ENCODE results near the gene APEH. TPM values are rescaled to one million over a fixed set of nuclear protein-coding genes. Genes with fewer than 3 reads are reported as not detected.

The APEH gene
- total RNA-seq, 4 donors from 2014 or later = 48.2 to 75.5 (median 68.1) TPM

DNA sequence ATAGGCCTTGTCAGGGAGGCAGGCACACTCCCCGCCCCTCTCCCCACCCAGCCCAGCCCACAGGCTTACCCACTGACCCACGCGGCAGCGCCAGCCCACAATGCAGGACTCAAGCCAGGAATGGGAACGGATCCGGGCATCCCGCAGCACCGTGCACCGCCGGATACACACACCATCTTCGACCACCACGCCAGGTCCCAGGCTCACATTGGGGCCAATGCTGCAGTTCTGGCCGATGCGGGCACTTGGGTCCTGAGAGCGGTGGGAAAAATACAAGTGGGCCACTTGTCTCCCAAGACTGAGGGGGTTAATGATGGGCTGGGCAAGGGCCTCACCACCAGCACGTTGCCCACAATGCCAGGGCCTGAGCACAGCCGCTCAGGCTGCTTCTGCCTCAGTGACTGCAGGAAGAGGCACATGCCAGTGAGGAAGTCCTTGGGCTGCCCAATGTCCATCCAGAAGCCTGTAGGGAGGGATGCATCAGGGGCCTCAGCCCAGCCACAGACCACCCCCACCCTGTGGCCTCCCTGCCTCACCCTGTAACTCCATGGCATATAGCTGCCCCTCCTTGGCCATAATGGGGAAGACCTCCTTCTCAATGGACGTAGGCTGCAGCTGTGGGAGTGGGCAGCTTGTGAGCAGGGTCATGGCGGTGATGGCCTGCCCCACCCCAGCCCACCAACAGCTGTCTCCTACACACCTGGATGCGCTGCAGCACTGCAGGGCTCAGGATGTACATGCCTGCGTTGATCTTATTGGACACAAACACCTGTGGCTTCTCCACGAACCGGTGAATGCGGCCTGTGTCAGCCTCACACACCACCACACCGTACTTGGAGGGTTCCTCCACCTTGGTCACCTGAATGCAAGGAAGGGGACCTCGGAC lies 48.0 kb downstream of the APEH start:
- no peaks in the 10 kb centered on the region for H3K27me3 ChIP-seq
- DNase-seq (ENCODE audit: extremely low spot score) = no peak
- H3K4me1 ChIP-seq = peaks cover 35 to 62% (median 53%) of the 10 kb centered on the region in 4 donors
- H3K27ac ChIP-seq (replicated peaks in 1 of 4) = peak overlapping the region; percentile 6 to 98 (median 93)
- peak overlapping the region in 2 of 4 donors; percentile 86 to 89 for H3K4me3 ChIP-seq
- TF ChIP-seq EP300 (IDR thresholded peaks at IDR 0.05) (no peak), POLR2A (IDR thresholded peaks at IDR 0.05; ENCODE audit: low read depth) (no peak), POLR2AphosphoS5 (IDR thresholded peaks at IDR 0.05) (no peak)
- TF ChIP-seq, protein P1, sequence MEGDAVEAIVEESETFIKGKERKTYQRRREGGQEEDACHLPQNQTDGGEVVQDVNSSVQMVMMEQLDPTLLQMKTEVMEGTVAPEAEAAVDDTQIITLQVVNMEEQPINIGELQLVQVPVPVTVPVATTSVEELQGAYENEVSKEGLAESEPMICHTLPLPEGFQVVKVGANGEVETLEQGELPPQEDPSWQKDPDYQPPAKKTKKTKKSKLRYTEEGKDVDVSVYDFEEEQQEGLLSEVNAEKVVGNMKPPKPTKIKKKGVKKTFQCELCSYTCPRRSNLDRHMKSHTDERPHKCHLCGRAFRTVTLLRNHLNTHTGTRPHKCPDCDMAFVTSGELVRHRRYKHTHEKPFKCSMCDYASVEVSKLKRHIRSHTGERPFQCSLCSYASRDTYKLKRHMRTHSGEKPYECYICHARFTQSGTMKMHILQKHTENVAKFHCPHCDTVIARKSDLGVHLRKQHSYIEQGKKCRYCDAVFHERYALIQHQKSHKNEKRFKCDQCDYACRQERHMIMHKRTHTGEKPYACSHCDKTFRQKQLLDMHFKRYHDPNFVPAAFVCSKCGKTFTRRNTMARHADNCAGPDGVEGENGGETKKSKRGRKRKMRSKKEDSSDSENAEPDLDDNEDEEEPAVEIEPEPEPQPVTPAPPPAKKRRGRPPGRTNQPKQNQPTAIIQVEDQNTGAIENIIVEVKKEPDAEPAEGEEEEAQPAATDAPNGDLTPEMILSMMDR (IDR thresholded peaks at IDR 0.05) = no peak
- no peaks in the 10 kb centered on the region for H3K9me3 ChIP-seq
- H3K36me3 ChIP-seq = peaks cover 1 to 52% (median 46%) of the 10 kb centered on the region in 4 donors
- 87% methylated on average over 17 of the region's 26 CpGs for WGBS
- intact Hi-C loops (cut with DNase I) = loop anchor here (5.0 kb wide), 2 partner anchors 65 to 115 kb away; partner anchors contain the start of gene IP6K1

DNA sequence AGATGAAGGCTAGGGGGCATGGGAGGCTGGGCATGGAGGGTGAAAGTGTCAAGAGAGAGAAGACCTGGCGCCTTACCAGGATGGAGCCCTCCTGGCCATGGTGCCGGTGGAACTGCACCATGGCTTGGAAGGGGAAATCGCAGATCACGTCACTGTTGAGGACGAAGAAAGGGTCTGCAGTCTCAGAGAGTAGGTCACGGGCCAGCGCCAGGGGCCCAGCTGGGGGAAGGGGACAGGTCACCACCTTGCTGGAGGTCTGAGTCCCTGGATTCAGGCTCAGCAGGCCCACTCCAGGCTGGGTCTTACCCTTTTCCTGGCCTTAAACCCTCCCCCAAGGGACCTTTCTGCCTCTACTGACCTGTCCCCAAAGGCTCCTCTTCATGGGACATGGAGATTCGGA lies 48.7 kb downstream of the APEH start:
- peaks cover 9 to 54% (median 53%) of the 10 kb centered on the region in 4 donors for H3K36me3 ChIP-seq
- intact Hi-C loops (cut with DNase I) = loop anchor here (5.0 kb wide), 2 partner anchors 64 to 114 kb away; partner anchors contain the start of gene IP6K1
- peaks cover 35 to 61% (median 53%) of the 10 kb centered on the region in 4 donors for H3K4me1 ChIP-seq
- no peak for DNase-seq (ENCODE audit: extremely low spot score)
- TF ChIP-seq POLR2AphosphoS5 (IDR thresholded peaks at IDR 0.05) (no peak), EP300 (IDR thresholded peaks at IDR 0.05) (no peak), POLR2A (IDR thresholded peaks at IDR 0.05; ENCODE audit: low read depth) (no peak)
- TF ChIP-seq, protein P1 (IDR thresholded peaks at IDR 0.05) = no peak
- H3K4me3 ChIP-seq = peak overlapping the region; percentile 86 to 99 (median 94)
- WGBS = 75% methylated on average over 5 of the region's 8 CpGs
- no peaks in the 10 kb centered on the region for H3K27me3 ChIP-seq
- peak overlapping the region; percentile 92 to 98 (median 94) for H3K27ac ChIP-seq (replicated peaks in 1 of 4)
- no peaks in the 10 kb centered on the region for H3K9me3 ChIP-seq

DNA sequence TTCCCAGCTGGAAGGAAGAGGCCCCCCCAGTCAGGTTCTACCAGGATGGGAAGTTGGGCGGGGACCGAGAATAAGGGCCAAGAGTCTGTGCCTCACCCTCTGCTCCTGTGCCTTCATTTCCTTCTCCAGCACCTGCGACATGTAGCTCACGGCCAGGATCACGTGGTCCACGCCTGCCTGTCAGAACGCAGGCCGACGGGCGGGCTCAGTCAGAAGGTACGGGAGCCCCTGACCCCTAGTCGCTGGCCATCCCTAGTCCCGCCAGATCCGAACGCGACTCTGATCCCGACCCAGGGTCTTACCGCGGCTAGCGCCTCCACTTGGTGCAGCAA lies 49.1 kb downstream of the APEH start:
- H3K27me3 ChIP-seq = no peaks in the 10 kb centered on the region
- no peak for DNase-seq (ENCODE audit: extremely low spot score)
- no peaks in the 10 kb centered on the region for H3K9me3 ChIP-seq
- H3K4me3 ChIP-seq = peak overlapping the region; percentile 86 to 99 (median 94)
- intact Hi-C loops (cut with DNase I) = loop anchor here (5.0 kb wide), 2 partner anchors 64 to 114 kb away; partner anchors contain the start of gene IP6K1
- TF ChIP-seq EP300 (IDR thresholded peaks at IDR 0.05) (no peak), POLR2AphosphoS5 (IDR thresholded peaks at IDR 0.05) (no peak), POLR2A (IDR thresholded peaks at IDR 0.05; ENCODE audit: low read depth) (no peak)
- TF ChIP-seq, protein P1 (IDR thresholded peaks at IDR 0.05) = no peak
- H3K36me3 ChIP-seq = peaks cover 13 to 58% (median 57%) of the 10 kb centered on the region in 4 donors
- H3K27ac ChIP-seq (replicated peaks in 1 of 4) = peak overlapping the region; percentile 92 to 98 (median 94)
- no CpG with 5 or more reads among the region's 20 CpGs for WGBS
- peaks cover 35 to 57% (median 51%) of the 10 kb centered on the region in 4 donors for H3K4me1 ChIP-seq

DNA sequence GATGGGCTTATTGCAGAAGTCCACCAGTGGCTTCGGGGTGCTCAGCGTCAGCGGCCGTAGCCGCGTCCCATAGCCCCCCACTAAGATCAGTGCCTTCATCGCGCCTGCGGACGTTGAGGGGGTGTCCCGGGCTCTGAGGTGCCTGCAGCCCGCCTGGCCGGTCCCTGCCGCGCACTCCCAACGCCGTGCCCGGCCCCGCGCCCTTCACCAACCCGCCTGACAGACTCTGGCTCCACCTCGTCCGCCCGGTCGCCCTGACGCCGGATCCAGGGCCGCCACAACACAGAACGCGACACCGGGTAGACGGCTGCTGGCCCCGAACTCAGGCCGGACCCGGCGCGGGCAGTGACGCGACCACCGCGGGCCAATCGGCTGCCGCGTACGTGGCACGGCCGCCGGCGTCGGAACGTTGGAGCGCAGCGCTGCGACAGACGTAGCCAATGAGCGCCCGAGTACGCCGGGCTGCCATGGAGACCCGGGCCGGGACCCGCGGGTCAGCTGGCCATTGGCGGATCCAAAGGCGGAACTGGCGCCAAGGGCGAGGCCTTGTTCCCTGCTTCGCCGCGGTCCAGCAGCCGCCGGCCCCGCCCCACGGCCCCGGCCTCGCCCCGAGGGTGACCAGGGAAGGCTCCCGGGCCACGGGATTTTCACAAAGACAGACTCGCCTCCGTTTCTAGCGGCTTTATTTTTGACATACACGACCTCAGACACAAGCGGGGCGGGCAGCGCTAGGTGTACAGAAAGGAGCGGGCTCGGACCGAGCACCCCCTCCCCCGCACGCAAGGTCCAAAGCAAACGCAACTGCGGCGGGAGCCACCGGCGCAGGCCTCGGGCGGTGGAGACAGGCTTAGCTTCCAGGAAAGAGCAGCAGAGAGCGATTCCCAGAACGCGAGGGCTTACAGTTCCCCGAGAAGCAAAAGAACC lies 49.7 kb downstream of the APEH start, which contains the start of gene GMPPB:
Gene GMPPB (minus strand): TSS at position 324 of the 924 bp plus-strand sequence. CDS start 225 bp downstream, at position 99.
- peaks cover 29 to 51% (median 45%) of the 10 kb centered on the region in 4 donors for H3K4me1 ChIP-seq
- no peaks in the 10 kb centered on the region for H3K9me3 ChIP-seq
- peak within 1 kb of the TSS; percentile 92 to 98 (median 94) for H3K27ac ChIP-seq (replicated peaks in 1 of 4)
- H3K27me3 ChIP-seq = no peaks in the 10 kb centered on the region
- peak within 1 kb of the TSS; percentile 86 to 99 (median 94) for H3K4me3 ChIP-seq
- TF ChIP-seq POLR2A (IDR thresholded peaks at IDR 0.05; ENCODE audit: low read depth) = peak; percentile 68
- TF ChIP-seq POLR2AphosphoS5 (IDR thresholded peaks at IDR 0.05) = peak; percentile 89 to 94
- TF ChIP-seq EP300 (IDR thresholded peaks at IDR 0.05) = no peak
- peak; percentile 99 for DNase-seq (ENCODE audit: extremely low spot score)
- intact Hi-C loops (cut with DNase I) = loop anchor here (5.0 kb wide), 2 partner anchors 63 to 113 kb away; partner anchors contain the start of gene IP6K1
- 0% methylated on average over 20 of the region's 102 CpGs for WGBS
- H3K36me3 ChIP-seq = peaks cover 13 to 64% (median 61%) of the 10 kb centered on the region in 4 donors

Data from esophagus muscularis mucosa (tissue), 4 donors.